HS-5 (cell line): ENCODE measurements around the gene EDIL3.

ENCODE experiments used
- DNase-seq: peaks from one replicate; pipeline ENCODE4 v3.0.0-alpha.2; 2012; ENCODE audit warnings: low read depth

EDIL3 gene, protein sequence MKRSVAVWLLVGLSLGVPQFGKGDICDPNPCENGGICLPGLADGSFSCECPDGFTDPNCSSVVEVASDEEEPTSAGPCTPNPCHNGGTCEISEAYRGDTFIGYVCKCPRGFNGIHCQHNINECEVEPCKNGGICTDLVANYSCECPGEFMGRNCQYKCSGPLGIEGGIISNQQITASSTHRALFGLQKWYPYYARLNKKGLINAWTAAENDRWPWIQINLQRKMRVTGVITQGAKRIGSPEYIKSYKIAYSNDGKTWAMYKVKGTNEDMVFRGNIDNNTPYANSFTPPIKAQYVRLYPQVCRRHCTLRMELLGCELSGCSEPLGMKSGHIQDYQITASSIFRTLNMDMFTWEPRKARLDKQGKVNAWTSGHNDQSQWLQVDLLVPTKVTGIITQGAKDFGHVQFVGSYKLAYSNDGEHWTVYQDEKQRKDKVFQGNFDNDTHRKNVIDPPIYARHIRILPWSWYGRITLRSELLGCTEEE

DNA sequence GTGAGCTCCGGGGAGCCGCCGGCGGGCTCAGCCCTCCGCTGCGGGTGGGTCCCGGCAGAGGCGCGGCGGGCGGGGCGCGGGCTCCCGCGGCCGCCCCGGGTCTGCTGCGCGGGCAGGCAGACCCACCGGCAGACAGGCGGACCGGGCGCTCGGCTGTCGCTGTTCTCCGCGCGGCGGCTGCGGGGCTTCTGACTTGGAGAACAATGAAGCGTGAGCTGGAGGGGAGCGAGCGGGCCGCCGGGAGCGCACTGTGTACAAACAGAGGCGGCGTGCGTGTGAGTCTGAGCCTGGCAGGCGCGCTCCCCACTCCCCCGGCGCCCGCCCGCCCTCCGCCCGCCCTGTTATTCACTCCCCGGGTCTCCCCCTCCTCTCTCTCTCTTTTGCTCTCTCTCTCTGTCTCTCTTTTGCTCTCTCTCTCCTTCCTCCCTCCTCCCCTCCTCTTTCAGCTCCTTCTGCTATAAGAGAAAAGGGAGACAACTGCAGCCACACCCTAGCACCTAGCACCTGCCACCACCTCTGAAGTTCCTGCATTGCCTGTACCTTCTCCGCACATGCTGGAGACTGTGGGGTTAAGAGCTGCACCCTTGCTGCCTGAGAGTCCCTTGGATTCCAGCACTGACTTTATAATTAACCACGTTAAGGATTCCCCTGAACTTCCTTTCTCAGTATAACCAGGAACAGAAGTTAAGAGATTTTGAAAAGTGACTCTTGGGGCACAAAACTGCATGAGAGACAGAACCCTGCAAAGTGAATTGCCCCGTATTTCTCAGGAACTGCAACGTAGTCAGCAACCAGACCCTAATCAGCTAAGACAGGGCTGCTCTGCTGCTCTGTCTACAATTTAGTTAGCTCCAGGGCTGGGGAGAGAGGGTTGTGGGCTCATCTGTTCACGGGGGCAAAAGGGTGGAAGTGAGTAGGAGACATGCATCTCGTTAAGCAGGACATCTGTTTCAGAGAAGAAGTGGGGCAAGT, at the start of gene EDIL3:
Gene EDIL3 (minus strand): TSS at position 277 of the 972 bp plus-strand sequence. CDS start 506 bp downstream, outside the sequence.
- DNase-seq = no peak

DNA sequence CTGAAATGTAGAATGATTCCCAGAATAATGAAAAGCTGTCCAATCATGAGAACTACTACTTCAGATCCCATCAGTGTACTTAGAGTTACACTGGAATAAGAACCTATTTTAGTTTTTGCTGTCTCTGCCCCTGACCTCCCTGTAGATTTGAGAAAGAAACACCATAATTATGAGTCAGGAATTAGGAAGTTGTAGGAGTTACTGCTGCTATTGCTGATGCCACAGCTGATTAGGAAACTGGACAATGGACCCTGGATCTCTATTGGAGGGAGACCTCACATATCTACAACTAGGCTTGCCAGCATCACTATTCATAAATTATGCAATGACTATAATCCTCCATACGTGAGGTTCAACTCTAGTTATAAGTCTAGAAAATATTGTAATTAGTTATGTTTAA, 48.8 kb upstream of the EDIL3 start:
- DNase-seq = no peak

DNA sequence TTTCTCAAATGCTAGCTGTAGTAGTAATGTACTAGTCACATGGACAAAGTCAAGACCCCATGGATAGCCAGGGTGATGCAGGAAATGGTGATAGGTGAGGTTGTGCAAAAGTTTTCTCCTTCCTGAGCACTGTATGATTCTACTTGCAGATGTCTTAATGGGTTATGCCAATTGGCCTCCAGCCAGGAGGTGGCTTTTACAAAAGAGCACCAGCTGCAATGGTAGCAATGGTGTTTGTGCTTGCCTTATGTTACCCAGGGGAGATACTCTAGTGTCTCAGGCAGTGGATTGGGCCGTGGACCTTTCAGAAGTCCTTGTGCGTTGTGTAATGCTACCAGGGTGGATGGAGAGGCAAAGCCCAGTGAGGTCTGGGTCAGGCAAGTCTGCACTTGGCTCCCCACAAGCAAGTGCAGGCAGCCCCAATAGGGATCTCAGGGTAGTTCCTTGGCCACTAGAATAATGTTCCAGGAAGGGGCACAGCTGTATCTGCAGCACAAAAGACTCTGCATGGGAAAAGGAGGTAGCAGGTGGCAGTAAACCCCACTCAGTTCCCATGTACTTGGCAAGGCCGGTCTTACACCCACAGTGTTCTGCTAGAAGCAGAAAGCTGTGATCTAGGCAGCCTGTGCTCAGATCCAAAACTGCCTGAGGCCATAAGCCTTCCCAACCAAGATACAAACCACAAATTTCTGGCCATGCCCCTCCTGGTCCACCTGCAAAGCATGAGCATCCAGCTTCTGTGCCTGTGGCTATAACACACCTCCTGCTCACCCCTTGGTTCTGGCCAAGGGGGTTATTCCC, 46.4 kb upstream of the EDIL3 start:
- DNase-seq = no peak

DNA sequence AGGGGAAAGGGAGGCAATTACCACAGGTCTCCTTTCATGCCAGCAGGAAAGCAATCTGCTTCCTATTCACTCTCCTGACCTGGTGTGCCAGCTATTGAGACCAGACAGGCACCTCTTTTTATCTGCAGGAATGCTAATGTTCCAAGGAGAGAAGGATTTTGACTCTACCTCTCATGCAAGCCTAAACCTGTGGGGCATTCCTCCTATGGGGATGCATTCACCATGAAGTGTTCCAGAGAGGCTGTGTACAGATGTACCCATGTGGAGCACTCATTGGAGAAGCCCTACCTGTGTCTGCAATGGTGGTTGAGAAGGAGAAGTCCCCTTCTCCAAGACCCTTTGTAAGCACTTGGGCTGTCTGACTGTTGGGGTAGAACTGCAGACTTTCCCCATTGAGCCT, 45.4 kb upstream of the EDIL3 start:
- DNase-seq = no peak

DNA sequence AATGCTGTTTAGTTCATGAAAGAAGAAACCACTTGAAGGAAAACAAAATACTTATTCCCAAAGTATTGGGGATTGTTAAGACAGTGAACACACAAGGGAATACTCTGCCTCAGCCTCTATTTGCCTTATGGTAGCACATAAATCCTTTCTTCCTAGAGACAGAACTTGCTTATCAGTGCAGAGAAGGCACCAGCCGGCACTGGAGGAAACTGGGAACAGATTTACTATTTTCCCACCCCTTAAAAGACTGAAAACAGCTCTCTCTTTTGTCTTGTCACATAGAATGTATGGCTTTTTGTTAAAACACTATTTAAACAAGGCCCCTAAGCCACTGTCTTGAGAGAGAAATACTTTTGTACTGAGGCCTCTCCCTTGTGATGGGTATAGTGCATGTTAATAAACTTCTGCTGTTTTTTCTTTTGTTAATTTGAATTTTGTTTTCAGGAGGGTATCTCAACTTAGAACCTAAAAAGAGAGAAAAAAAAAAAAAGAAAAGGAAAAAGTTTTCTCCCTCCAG, 40.7 kb upstream of the EDIL3 start:
- no peak for DNase-seq

DNA sequence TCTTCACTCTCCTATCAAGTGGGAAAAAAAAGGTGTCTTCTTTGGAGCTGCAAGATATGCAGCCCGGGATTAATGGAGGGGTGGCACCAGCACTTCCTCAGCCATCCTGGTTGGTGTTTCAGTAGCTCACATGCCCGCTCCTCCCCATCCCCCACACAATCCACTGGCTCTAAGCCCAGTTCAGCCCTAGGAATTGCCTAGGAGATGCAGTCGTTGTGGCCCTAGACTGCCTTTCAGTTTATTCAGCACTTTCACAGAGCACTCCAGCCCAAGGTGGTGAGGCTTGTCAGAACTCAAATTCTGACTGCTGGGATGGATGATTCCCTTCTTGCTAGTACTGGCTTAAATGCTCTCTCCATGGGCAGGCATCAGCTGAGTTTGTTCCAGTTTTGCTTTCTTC, 35.1 kb upstream of the EDIL3 start:
- no peak for DNase-seq

DNA sequence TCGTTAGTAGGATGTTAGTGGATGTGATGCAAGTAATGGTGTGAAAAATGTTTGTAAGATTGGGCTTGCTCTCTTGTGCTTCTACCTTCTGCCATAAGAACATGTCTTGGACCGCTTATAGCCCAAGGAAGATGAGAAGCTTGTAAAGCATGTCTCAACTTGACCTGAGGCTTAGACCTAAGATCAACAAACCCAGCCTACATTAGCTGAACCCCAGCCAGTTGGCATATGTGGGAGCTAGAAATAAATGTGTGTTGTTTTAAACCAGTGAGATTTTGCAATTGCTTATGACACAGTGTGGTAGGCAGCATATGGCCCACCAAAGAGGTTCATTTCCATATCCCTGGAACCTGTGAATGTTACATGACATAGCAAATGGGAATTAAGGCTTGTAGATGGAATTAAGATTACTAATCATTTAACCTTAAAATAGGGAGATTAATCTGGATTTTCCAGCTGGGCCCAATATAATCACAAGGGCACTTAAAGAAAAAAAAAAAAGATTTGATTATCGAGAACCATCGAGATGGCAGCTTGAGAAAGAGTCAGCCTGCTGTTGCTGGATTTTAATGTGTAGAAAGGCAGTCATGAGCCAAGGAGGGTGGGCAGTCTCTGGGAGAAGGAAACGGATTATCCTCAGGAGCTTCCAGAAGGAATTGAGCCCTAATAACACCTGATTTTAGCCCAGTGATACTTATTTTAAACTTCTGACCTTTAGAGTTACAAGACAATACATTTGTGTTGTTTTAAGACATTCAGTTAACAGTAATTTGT, 27.3 kb upstream of the EDIL3 start:
- no peak for DNase-seq

DNA sequence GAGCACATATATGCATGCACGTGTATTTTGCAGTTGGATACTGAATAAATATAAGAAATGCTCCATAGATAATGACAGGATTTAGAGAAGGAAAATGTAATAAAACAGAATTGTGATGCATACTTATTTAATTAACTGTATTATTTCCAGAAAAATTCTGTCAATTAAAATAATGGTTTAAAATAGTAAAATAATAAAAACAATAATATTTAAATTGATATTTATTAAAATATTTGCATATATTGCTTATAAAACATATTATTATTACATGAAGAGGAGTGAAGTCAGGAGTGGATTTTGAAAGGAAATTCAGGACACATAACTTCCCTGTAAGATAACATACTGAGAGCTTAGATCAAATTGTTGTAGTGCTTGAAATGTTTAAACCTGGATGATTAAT, 21.4 kb upstream of the EDIL3 start:
- no peak for DNase-seq

DNA sequence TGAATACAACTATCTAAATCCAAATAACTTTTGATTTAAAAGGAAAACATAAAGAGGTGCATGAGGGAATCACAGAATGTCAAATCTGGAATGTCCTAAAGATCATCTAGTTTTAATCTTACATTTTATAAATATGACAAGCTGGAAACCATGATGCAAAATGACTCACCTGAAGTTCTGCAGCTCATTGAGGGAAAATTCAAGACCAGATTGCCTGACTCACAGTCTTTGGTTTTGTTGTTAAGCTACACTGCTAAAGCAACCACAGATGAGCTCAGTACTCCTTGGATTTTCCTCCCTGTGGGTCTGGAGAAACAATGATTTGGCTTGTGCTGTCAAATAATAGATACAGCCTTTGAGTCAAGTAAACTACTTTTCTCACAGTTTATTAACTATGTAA, 19.1 kb upstream of the EDIL3 start:
- peak; percentile 84 for DNase-seq

DNA sequence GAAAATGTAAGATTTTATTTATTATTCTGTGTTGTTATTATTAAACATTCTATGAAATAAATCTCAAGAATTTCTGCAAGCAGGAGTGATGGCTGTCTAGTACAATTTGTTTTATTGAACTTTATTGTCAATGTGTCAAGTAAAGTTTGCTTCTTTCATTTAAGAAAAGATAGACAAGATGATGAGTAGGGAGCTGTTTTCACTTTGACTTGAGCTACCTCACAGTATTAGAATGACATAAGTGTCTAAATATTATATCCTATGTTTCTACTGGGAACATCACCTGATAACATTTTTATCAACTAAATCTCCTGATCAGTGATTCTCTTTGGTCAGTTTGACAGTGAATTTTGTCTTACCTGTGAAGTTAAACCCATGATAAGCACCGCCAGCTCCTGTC, 12.7 kb upstream of the EDIL3 start:
- no peak for DNase-seq

DNA sequence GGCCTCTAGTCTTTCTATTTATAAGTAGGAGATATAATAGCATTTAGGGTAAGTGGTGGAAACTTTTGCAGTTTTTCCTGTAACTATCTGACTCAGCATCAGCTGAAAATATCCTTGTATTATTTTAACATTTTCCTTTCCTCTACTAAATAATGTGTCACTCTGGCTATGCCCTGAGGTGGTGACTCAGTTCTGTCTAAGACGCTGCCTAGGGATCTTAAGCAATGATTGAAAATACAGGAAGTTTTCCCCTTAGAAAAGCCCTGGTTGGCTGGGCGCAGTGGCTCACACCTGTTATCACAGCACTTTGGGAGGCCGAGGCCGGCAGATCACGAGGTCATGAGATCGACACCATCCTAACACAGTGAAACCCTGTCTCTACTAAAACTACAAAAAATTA, 9.3 kb upstream of the EDIL3 start:
- peak; percentile 64 for DNase-seq

DNA sequence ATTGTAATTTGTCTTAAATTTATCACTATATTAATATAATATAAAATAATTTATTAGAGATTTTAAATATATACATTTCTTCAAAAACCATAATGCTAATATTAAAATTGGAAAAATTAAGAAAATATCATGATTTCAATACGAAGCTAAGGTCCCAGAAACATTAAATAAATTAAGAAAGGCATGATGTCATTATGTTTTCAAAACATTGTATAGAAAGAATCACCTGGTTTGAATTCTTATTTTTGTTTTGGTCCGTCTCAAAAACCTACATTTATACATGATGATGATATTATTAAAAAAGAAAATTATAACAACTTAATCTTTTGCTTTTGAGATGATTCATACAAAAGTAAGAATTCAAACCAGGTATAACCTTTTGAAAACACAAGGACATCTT, 8.2 kb upstream of the EDIL3 start:
- DNase-seq = no peak

DNA sequence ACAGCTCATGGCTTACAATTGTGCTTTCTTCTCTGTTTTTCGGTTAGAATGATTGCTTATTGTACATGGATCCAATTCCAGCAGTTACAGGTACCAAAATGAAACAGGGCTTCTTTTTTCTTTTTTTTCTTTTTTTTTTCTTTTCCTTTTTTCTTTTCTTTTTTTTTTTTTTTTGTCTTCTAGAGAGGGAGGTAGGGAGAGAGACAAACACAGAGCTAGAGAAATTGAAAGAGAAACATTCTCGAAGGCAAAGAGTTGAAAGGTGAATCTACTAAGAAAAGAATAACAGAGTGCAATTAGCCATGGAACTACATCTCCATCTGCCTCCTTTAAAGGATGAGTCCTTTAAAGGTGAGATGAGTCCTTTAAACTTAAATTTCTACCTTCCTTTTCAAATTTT, 1.0 kb upstream of the EDIL3 start:
- DNase-seq = no peak

DNA sequence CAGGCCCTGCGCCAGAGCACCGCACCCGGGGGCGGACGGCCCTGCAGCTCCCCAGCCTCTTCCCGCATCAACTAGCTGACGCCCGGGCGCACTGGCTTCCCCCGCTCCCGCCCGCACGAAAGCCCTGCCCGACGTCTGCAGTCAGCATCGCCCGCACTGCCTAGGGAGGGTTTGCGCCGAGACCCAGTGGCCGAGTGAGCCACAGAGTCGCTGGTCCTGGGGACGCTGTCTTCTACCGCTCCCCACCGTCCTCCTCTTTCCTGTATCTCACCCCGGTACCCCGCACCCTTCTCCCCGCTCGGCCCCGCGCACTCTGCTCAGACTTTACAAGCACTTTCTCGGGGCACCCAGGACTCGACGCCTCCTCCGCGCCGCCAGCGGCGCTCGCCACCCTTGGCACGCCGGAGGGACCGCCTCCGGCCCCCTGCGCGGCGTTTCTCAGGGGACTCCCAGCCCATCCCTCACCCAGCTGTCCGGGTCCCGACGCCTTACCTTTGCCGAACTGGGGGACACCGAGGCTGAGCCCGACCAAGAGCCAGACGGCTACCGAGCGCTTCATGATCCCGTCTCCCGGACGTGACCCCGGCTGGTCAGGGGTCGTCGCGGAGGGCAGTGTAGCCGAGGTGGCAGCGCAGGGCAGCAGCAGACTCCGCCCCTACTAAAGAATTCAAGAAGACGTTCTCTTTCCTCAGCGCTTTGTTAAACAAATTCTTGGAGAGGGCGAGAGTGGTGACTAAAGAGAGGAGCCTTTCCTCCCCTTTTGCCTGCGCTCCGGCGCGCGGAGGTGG, 670 bp downstream of the EDIL3 start:
- DNase-seq = no peak

DNA sequence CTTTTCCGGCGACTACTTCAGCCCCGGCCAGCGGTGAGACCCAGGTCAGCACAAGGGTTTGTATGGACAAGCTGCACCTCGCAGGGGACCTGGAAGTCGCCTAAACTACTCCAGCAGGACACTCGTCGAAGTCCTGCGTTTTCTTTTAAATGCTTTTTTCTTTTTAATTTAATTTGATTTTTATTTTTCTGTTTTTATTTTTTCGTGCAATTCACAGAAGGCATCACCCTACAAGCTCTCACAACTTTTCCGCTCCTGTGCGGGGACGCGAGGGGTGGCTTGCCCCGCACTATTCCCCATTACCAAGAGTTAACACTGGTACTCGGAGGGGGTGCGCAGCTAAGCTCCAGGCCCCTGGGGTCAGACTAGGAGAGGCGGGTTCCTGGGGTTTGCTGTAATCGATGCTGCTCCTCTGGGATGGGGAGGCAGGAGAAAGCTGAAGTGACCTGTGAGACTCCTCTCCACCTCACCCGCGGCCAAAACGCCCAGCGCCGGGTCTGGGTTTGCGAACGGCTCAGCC, 1.3 kb downstream of the EDIL3 start:
- DNase-seq = no peak

DNA sequence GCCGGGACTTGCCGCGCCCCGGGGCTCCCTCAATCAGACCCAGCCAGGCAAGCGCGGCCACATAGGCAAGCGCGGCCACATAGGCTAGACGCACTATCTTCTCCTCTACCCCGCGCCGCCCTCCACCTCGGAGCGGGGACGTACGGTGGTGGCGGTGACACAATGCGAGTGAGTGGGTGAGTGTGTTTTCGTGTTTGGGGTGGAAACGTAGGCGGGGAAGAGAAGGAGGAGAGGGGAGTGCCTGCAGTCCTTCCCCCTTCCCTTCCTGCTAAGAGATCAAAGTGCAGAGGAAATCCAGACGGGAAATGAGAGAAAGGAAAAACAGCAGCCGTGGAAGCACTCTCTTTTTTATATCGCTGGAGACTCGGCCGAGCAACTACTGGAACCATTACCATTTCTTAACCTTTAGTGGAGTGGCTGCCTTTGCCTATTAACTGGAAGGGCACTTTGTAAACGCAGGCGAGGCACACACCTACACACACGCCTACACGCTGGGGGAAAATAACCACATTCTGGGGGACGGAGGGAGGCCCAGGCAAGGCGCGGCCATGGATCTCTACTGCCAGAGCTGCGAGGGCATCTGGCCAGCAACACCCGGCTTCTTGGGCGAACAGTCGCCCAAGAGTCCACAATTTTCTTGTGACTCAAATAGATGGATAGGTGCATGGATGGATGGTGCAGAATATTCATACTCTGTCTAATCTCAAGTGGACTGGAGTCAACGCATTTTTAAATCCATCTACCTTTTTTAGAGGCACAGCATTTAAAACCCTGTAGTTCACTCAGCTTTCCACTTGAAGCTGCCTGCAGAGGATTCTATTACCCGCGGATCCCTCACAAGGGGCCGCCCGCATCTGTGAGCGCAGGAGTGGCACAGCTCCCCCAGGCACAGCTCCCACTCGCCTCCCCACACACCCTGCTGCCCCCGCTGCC, 2.1 kb downstream of the EDIL3 start:
- no peak for DNase-seq

DNA sequence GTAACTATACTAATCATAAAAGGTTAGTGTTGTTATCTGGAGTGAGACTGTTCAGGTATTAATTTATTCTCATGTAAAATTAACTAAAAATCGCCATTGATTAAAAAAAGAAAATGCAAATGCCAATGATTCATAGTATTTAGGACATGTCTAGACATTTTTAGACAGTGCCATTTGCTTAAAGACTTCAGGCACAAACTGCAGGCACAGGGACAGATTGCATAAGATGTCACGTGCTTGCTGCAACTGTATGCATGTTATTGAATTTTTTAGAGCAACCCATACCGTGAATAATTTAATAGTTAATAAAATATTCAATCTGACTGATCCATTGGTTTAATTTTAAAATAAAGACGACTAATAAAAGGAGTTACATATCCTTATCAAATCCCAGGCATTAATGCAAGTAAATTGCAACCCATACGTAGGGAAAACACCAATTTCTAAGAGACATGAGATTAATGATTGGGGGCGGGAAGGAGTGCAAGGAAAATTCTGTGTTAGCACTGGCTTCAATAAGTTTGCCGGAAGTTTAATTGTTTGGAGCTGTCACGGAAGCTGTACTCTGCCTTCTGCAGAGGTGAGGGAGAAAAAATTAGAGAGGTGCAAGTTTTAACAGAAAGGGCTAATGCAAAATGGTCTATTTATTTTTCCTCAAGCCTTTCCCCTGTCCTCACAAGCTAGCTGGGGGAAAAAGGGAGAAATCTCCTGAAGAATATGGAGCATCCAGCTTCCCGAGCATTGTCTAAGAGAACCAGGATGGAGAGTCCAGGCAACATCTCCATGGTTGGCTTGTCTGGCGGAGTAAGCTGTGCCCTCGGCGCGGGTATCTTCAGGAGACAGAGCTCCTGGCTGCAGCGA, 2.9 kb downstream of the EDIL3 start:
- no peak for DNase-seq

DNA sequence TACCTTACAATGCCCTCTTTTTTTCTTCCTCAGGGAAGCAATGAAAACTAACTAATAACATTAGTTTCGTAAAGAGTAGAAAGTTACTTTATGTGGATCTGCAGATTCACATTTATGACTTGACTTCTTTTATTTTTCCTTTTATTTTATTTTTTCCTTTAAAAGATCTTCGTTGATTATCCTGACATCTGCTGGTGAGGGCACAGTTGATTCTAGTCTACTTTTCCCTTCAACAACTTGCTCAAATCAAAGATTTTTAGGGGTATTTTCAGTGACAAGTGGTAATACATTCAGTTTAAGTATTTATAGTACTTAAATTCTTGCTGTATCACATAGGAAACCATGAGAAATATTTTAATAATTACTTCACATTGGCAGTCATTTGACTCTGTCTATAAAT, 4.9 kb downstream of the EDIL3 start:
- no peak for DNase-seq
